Measurements from ENCODE around the gene SNX25.

The SNX25 gene

DNA sequence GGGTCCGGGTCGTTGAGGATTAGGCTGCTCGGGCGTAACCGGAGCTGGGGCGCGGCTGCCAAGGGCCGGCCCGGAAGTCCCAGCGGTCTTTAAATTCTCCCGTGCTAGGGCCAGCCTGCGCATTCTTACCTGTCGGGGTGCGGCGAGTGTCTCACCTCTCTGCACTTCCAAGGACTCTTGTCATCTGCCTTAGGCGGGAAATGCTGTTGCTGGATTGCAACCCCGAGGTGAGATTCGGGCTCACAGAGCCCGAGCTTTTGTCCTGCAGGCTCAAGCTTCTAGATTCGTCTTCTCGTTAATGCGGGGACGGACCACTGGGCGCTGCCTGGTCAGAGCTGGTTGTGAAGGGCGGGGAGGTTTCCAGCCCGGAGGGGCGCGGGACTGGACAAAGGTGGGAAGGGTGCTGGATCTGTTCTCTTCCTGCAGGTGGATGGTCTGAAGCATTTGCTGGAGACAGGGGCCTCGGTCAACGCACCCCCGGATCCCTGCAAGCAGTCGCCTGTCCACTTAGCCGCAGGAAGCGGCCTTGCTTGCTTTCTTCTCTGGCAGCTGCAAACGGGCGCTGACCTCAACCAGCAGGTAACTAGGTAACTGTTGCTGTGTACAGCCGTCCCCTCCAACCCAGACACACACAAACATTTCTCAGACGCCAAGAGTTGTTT, 187.5 kb downstream of the SNX25 start, which contains the start of gene ANKRD37 (continued):
- no peak for TF ChIP-seq YY2 (tag by site-specific recombination; IDR thresholded peaks at IDR 0.05)
- TF ChIP-seq, protein P1, sequence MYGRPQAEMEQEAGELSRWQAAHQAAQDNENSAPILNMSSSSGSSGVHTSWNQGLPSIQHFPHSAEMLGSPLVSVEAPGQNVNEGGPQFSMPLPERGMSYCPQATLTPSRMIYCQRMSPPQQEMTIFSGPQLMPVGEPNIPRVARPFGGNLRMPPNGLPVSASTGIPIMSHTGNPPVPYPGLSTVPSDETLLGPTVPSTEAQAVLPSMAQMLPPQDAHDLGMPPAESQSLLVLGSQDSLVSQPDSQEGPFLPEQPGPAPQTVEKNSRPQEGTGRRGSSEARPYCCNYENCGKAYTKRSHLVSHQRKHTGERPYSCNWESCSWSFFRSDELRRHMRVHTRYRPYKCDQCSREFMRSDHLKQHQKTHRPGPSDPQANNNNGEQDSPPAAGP (tag by site-specific recombination; IDR thresholded peaks at IDR 0.05) = no peak

DNA sequence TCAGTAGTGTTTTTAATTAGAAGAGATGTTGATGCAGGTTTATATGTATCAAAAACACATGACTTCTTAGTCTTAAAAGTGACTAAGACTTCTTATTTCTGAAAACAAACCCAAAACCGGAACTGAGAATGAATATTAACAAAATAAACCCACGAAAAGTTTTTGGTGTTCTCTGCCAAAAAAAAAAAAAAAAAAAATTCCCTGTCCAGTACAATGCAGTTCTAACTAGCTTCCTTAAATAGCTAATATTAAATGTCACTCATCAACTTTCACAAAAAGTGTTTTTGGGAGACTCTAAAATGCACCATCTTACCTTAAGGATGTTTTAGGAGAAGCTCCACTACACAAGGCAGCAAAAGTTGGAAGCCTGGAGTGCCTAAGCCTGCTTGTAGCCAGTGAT, 189.2 kb downstream of the SNX25 start:
- H3K4me1 ChIP-seq (ENCODE audit: control insufficient read depth, insufficient read depth, low read length) = peaks cover 4% of the 10 kb centered on the region; the same call in 1 of the 2 replicates
- H3K36me3 ChIP-seq (ENCODE audit: control insufficient read depth in 2 of 2, insufficient read depth in 1 of 2, low read length in 2 of 2) = peaks cover 0 to 39% of the 10 kb centered on the region in 2 experiments
- H3K9me3 ChIP-seq (ENCODE audit: control insufficient read depth, insufficient read depth, low read depth, low read length) = no peaks in the 10 kb centered on the region
- no peak for TF ChIP-seq ZNF830 (tag by site-specific recombination; IDR thresholded peaks at IDR 0.05; ENCODE audit: low read depth)
- no peak for TF ChIP-seq ZNF132 (tag by site-specific recombination; IDR thresholded peaks at IDR 0.05; ENCODE audit: borderline replicate concordance)
- no peak for TF ChIP-seq ZNF624 (tag by site-specific recombination; IDR thresholded peaks at IDR 0.05)
- TF ChIP-seq, protein P2, sequence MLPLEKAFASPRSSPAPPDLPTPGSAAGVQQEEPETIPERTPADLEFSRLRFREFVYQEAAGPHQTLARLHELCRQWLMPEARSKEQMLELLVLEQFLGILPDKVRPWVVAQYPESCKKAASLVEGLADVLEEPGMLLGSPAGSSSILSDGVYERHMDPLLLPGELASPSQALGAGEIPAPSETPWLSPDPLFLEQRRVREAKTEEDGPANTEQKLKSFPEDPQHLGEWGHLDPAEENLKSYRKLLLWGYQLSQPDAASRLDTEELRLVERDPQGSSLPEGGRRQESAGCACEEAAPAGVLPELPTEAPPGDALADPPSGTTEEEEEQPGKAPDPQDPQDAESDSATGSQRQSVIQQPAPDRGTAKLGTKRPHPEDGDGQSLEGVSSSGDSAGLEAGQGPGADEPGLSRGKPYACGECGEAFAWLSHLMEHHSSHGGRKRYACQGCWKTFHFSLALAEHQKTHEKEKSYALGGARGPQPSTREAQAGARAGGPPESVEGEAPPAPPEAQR (tag by site-specific recombination; IDR thresholded peaks at IDR 0.05) = no peak
- no peak for TF ChIP-seq ZNF404 (tag by site-specific recombination; IDR thresholded peaks at IDR 0.05)
- no peak for TF ChIP-seq ZNF394 (tag by site-specific recombination; IDR thresholded peaks at IDR 0.05; ENCODE audit: borderline replicate concordance)
- no peak for TF ChIP-seq BCL11A (tag by site-specific recombination; IDR thresholded peaks at IDR 0.05; ENCODE audit: low read depth)
- ChIA-PET POLR2A (no interaction called here), CTCF (interaction anchor here (0.7 kb wide), 1 partner anchor 739 kb away, joined by 4 read pairs; no protein-coding TSS in a partner anchor)
- no peak overlapping the region for H3K27ac ChIP-seq (ENCODE audit: extremely low read depth, low read depth, low read length)
- no peak overlapping the region for H3K4me3 ChIP-seq (ENCODE audit: low read depth, low read length)

DNA sequence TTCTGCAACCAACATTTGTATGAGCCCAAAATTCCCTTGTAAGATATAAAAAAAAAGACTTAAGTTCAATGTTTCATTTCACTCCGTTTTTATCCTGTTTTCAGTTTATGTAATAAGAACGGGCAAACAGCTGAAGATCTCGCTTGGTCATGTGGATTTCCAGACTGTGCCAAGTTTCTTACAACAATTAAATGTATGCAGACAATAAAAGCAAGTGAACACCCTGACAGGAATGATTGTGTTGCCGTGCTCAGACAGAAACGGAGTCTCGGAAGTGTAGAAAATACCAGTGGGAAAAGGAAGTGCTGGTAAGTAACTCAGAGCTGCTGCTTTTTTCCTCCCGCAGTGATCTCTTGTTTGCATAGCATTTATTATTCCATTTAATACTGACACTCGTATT, 190.1 kb downstream of the SNX25 start:
- Histone ChIP-seq H3K4me1 (ENCODE audit: control insufficient read depth, insufficient read depth, low read length) (peaks cover 4% of the 10 kb centered on the region; the same call in 1 of the 2 replicates), H3K36me3 (ENCODE audit: control insufficient read depth in 2 of 2, insufficient read depth in 1 of 2, low read length in 2 of 2) (peaks cover 0 to 39% of the 10 kb centered on the region in 2 experiments), H3K27ac (ENCODE audit: extremely low read depth, low read depth, low read length) (no peak overlapping the region), H3K4me3 (ENCODE audit: low read depth, low read length) (no peak overlapping the region), H3K9me3 (ENCODE audit: control insufficient read depth, insufficient read depth, low read depth, low read length) (no peaks in the 10 kb centered on the region)
- ChIA-PET CTCF (no interaction called here), POLR2A (no interaction called here)
- TF ChIP-seq GLI4 (tag by site-specific recombination; IDR thresholded peaks at IDR 0.05) = no peak
- no peak for TF ChIP-seq ZNF670 (tag by site-specific recombination; IDR thresholded peaks at IDR 0.05; ENCODE audit: low read depth)
- TF ChIP-seq ZNF549 (tag by site-specific recombination; IDR thresholded peaks at IDR 0.05) = no peak
- no peak for TF ChIP-seq ZNF24 (tag by site-specific recombination; IDR thresholded peaks at IDR 0.05)
- TF ChIP-seq, protein P3, sequence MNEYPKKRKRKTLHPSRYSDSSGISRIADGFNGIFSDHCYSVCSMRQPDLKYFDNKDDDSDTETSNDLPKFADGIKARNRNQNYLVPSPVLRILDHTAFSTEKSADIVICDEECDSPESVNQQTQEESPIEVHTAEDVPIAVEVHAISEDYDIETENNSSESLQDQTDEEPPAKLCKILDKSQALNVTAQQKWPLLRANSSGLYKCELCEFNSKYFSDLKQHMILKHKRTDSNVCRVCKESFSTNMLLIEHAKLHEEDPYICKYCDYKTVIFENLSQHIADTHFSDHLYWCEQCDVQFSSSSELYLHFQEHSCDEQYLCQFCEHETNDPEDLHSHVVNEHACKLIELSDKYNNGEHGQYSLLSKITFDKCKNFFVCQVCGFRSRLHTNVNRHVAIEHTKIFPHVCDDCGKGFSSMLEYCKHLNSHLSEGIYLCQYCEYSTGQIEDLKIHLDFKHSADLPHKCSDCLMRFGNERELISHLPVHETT (tag by site-specific recombination; IDR thresholded peaks at IDR 0.05) = no peak

DNA sequence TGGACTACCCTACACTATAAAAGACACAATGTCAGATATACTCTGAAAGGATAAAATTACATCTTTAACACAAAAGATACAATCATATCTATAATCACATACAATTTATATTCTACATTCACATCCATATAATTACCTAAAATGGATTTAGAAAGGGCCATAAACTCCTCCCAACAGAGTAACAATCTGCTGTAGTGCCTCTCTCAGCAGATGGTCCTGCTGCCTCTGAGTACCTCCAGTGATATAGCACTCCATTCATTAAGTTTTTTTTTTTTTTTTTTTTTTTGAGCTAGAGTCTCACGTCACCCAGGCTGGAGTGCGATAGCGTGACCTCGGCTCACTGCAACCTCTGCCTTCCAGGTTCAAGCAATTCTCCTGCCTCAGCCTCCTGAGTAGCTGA, 194.6 kb downstream of the SNX25 start:
- Histone ChIP-seq H3K4me3 (ENCODE audit: low read depth, low read length) (no peak overlapping the region), H3K27ac (ENCODE audit: extremely low read depth, low read depth, low read length) (no peak overlapping the region), H3K36me3 (ENCODE audit: control insufficient read depth in 2 of 2, insufficient read depth in 1 of 2, low read length in 2 of 2) (peaks cover 9 to 56% of the 10 kb centered on the region in 2 experiments), H3K9me3 (ENCODE audit: control insufficient read depth, insufficient read depth, low read depth, low read length) (no peaks in the 10 kb centered on the region), H3K4me1 (ENCODE audit: control insufficient read depth, insufficient read depth, low read length) (no peaks in the 10 kb centered on the region)
- POLR2A ChIA-PET = interaction anchor here (0.7 kb wide), 1 partner anchor 7 kb away, joined by 3 read pairs; the partner anchor contains the start of gene ANKRD37
- CTCF ChIA-PET = interaction anchor here (0.6 kb wide), 1 partner anchor 360 kb away, joined by 3 read pairs; no protein-coding TSS in a partner anchor
- no peak for TF ChIP-seq SALL2 (tag by site-specific recombination; IDR thresholded peaks at IDR 0.05; ENCODE audit: borderline replicate concordance)
- no peak for TF ChIP-seq ZNF529 (tag by site-specific recombination; IDR thresholded peaks at IDR 0.05; ENCODE audit: insufficient replicate concordance)
- no peak for TF ChIP-seq ZFP69B (tag by site-specific recombination; IDR thresholded peaks at IDR 0.05)
- no peak for TF ChIP-seq ZSCAN23 (tag by site-specific recombination; IDR thresholded peaks at IDR 0.05)
- no peak for TF ChIP-seq ZBTB8A (tag by site-specific recombination; IDR thresholded peaks at IDR 0.05)
- no peak for TF ChIP-seq ZNF776 (tag by site-specific recombination; IDR thresholded peaks at IDR 0.05; ENCODE audit: borderline replicate concordance)
- TF ChIP-seq ZNF214 (tag by site-specific recombination; IDR thresholded peaks at IDR 0.05; ENCODE audit: borderline replicate concordance) = no peak
- TF ChIP-seq HOXA7 (CRISPR knock-in tag; IDR thresholded peaks at IDR 0.05; ENCODE audit: borderline replicate concordance) = no peak
- TF ChIP-seq ZNF777 (tag by site-specific recombination; IDR thresholded peaks at IDR 0.05; ENCODE audit: borderline replicate concordance) = no peak
- TF ChIP-seq ZNF768 (tag by site-specific recombination; IDR thresholded peaks at IDR 0.05) = no peak
- TF ChIP-seq, protein P4, sequence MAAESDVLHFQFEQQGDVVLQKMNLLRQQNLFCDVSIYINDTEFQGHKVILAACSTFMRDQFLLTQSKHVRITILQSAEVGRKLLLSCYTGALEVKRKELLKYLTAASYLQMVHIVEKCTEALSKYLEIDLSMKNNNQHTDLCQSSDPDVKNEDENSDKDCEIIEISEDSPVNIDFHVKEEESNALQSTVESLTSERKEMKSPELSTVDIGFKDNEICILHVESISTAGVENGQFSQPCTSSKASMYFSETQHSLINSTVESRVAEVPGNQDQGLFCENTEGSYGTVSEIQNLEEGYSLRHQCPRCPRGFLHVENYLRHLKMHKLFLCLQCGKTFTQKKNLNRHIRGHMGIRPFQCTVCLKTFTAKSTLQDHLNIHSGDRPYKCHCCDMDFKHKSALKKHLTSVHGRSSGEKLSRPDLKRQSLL (tag by site-specific recombination; IDR thresholded peaks at IDR 0.05) = no peak
